Right lobe of liver (tissue), 4 donors: ENCODE measurements around the gene TELO2.

Experiments used
- POLR2A ChIP-seq: fragments of 450-650 bp; IDR thresholded peaks from one replicate; pipeline ENCODE4 v1.6.1; 2017; ENCODE audit warnings: antibody characterized with exemption, mild to moderate bottlenecking
- TF ChIP-seq, protein P1 (sequence below), 4 donors: fragments of 200-600 bp in 3 of 4; fragments of 450-650 bp in 1 of 4; IDR thresholded peaks; one replicate each; pipeline versions ENCODE4 v1.5.1 to v1.8.0; 2016 to 2022; ENCODE audit warnings: antibody characterized with exemption in 4 of 4, mild to moderate bottlenecking in 2 of 4
- donor health status: DM: no; HTN: no; CAD: no.
- donor health status: DM: no; HTN: no; CAD: no.
- donor health status: DM: no; HTN: yes; CAD: no.

DNA sequence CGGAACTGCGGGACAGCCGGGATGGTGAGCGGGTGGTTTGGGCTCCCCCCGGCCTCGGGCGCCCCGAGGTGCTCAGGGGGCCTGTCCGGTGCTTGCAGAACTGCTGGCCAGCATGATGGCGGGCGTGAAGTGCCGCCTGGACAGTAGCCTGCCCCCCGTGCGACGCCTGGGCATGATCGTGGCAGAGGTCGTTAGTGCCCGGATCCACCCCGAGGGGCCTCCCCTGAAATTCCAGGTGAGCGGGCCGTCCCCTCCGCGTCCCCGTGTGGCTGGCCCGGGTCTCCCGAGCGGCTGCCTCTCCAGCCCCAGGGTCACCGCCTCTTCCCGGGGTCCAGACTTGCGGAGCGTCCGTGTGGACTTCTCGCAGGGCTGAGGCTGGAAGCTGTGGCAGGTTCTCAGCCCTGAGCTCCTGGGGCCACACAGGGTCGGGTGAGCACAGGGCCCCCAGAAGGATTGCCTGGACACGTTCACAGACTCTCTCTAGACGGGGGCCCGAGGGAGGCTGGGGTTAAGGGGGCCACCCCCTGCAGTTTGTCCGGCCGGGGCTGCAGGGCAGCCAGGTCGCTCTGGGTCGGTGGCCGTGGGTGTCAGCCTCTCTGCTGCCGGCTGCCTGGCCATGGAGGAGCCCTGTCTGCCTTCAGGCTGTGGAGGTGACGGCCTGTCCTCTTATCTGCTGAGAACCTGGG, 7.4 kb downstream of the TELO2 start:
- TF ChIP-seq, protein P1, sequence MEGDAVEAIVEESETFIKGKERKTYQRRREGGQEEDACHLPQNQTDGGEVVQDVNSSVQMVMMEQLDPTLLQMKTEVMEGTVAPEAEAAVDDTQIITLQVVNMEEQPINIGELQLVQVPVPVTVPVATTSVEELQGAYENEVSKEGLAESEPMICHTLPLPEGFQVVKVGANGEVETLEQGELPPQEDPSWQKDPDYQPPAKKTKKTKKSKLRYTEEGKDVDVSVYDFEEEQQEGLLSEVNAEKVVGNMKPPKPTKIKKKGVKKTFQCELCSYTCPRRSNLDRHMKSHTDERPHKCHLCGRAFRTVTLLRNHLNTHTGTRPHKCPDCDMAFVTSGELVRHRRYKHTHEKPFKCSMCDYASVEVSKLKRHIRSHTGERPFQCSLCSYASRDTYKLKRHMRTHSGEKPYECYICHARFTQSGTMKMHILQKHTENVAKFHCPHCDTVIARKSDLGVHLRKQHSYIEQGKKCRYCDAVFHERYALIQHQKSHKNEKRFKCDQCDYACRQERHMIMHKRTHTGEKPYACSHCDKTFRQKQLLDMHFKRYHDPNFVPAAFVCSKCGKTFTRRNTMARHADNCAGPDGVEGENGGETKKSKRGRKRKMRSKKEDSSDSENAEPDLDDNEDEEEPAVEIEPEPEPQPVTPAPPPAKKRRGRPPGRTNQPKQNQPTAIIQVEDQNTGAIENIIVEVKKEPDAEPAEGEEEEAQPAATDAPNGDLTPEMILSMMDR (IDR thresholded peaks at IDR 0.05) = no peak
- TF ChIP-seq POLR2A = no peak
